Stimulated activated CD8-positive, alpha-beta memory T cell treated with anti-CD3 and anti-CD28 coated beads, Interleukin-15, amount 100 ng/mL, for 1 hour (primary cell): Measurements from ENCODE around the gene TRAPPC2L.
"Not testable (repeated sequence)": the region's sequence is repeated elsewhere in the genome, so short reads cannot be mapped to it uniquely, and the experiment has no call there.

Experiments used
- DNase-seq: peaks from one replicate; pipeline ENCODE4 v3.0.0-alpha.2; 2020; ENCODE audit warnings: low read depth

TRAPPC2L gene

DNA sequence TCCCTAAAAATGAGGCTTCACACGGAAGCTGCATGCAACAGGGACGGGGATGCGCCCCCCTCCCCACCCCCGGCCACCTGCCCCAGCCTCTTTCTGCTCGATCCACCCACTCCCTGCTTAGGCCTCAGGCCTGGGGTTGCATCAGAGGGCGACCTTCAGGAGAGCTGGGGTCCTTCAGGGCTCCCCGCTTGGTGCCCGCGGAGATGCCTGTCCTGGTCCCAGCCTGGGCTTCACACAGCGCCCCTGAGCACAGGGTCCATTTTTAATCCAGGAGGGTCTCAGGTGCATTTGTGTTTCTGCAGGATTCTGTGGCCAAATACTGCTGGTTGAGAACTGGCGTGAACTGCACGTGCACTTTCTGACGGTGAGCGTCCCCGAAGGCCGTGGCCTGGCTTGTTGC, 37.8 kb upstream of the TRAPPC2L start:
- no peak for DNase-seq

DNA sequence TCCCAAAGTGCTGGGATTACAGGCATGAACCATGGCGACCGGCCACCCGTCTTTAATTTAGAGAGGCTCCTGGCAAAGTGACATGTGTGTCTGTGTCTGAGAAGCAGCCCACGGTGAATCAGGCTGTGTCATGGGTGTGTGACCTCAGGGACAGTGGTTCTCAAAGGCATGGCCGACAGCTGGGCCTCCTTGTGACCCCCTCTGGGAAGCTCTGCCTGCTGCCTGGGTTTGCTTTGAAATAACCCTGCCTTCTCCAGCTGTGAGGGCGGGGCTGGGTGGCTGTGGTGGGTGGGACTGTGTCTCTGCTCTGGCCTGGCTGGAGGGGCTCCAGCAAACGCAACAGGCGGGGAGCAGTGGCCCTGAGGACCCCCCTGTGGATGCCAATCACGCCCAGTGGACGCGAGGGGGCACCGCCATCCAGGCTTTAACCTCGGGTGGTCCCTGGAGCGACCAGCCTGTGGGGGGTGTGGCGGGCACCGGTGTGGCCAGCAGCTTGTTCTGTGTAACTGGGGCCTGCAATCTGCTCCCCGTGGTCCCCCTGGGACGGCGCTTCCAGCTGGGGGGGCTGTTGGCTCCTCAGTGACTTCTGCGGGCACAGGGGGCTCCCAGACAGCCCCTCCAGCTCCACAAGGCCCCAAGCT, 36.4 kb upstream of the TRAPPC2L start:
- no peak for DNase-seq

- no peak for DNase-seq
These were observed 35.6 kb upstream of the TRAPPC2L start for GRCh38 chr16:88821168-88821850.

DNA sequence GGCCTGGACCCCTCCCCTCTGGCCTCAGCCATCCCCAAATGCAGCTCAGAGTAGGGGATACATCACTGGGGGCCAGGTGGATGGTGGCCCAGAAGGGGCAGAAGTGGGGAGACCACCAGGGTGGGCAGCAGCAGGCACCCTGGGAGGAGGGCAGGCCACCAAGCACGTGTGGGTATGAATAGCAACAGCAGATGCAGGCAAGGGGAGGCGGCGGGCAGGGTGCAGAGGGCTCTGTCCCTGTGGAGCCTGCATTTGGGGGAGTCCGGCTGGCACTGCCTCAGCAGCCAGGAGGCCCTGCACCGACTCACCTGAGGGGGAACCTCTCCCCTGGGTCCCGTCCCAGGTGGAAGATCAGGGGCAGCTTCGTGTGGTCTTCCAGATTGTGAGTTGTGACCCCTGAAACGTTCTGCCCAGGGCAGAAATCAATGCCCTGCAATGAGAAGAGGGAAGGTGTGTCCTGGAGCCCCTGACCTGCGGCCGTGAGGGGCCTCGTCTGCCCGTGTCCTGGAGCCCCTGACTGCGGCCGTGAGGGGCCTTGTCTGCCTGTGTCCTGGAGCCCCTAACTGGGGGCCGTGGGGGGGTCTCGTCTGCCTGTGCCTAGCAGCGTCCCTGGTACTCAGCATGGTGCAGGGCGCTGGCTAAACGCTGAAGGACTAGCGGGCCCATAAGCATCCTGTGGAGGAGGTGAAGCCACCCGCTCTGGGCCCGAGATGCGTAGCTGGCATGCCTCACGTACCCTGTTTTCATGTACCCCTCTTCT, 34.5 kb upstream of the TRAPPC2L start:
- no peak for DNase-seq

GRCh38 chr16:88823646-88824045, 33.3 kb upstream of the TRAPPC2L start:
- not testable (repeated sequence) for DNase-seq

GRCh38 chr16:88824256-88825077, 32.5 kb upstream of the TRAPPC2L start:
- no peak for DNase-seq

DNA sequence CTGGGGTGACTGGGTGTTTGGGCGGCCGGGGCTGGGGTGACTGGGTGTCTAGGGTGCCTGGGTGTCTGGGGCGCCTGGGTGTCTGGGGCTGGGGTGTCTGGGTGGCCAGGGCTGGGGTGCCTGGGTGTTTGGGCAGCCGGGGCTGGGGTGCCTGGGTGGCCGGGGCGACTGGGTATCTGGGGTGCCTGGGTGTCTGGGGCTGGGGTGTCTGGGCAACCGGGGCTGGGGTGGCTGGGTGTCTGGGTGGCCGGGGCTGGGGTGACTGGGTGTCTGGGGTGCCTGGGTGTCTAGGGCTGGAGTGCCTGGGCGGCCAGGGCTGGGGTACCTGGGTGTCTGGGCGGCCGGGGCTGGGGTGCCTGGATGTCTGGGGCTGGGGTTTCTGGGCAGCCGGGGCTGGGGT, 31.8 kb upstream of the TRAPPC2L start:
- DNase-seq: no peak

DNA sequence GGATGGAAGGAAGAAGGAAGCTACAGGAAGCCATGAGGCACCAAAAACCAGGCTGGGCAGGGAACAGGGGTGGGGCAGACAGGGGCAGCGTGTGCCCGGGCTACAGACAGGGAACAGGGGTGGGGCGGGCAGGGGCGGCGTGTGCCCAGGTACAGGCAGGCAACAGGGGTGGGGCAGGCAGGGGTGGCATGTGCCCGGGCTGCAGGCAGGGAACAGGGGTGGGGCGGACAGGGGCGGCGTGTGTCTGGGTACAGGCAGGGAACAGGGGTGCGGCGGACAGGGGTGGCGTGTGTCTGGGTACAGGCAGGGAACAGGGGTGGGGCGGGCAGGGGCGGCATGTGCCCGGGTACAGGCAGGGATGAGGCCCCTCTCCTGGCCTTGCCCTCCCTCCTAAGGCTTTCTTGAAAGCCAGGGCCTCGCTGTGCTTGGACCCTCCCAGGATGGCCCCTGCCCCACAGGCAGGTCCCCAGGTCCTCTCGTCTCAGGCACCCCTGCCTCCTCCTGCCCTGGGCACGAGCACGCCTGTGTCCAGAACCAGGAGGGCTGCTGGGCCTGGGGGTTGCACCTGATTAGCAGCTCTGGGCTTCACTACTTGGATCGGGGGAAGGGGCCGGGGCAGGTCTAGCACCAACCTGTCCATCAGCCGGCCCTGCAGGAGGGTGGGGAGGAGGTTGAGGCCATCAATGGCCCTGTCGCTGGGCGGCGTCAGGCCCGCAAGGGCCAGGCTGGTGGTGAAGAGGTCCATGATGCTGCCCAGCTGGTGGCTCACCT, 30.7 kb upstream of the TRAPPC2L start:
- no peak for DNase-seq

- DNase-seq: no peak
These were observed 29.2 kb upstream of the TRAPPC2L start for GRCh38 chr16:88827727-88828126.

DNA sequence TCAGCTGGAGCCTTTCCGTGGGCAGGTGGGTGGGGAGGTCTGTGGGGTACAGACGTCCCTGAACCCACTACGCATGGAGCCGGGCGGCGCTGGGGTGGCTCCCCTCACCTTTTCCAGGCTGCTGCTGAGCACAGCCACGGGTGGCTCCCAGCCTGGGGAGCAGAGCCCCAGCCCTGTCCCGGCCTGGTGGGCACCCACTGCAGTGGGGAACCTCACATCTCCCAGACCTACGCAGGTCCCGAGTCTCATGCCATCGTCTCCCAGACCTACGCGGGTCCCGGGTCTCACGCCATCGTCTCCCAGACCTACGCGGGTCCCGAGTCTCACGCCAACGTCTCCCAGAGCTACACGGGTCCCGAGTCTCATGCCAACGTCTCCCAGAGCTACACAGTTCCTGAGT, 28.2 kb upstream of the TRAPPC2L start:
- no peak for DNase-seq

- DNase-seq: no peak
These were observed 26.7 kb upstream of the TRAPPC2L start for GRCh38 chr16:88830258-88830657.

- DNase-seq: no peak
These were observed 26.1 kb upstream of the TRAPPC2L start for GRCh38 chr16:88830783-88831182.

GRCh38 chr16:88831838-88832237, 25.1 kb upstream of the TRAPPC2L start:
- DNase-seq: no peak

GRCh38 chr16:88833086-88833485, 23.8 kb upstream of the TRAPPC2L start:
- DNase-seq: no peak

- no peak for DNase-seq
These were observed 22.3 kb upstream of the TRAPPC2L start for GRCh38 chr16:88834670-88835069.

GRCh38 chr16:88835383-88835782, 21.5 kb upstream of the TRAPPC2L start:
- no peak for DNase-seq

- DNase-seq: no peak
These were observed 21.1 kb upstream of the TRAPPC2L start for GRCh38 chr16:88835818-88836217.

DNA sequence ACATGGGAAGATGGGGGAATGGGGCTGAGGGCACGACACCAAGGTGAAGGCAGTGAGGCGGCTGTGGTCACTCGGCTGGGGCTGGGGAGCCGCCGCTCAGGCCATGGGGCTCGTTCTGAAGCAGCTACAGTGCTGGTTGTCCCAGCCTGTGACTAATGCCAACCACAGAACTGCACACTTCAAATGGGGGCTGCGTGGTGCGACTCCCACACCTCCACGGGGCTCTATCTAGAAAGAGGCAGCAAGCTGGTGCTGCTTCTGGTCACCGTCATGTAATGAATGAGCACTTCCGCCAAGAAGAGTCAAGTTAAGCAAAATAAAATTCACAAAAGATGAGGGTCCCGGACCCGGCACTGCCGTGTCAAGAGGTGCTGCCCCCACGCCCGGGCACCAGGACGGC, 20.1 kb upstream of the TRAPPC2L start:
- DNase-seq: no peak

DNA sequence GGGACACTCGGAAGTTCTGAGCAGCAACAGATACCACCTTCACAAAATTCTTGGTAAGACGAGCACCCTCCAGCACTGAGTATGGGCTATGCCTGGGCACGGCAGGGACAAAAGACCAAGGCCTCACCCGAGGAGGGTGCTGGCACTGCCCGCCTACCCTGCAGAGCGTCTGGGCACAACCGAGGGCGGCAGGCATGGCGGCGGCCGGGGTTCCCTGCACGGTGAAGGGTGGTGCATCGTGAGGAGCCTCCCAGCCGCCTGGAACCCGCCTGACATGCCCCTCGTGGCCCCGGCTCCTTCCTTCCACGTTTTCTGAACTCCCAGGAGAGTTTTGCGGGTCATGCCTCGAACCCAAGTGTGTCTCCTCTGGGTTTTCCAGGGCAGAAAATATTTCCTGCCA, 19.1 kb upstream of the TRAPPC2L start:
- no peak for DNase-seq

GRCh38 chr16:88838566-88838965, 18.4 kb upstream of the TRAPPC2L start:
- DNase-seq: no peak

DNA sequence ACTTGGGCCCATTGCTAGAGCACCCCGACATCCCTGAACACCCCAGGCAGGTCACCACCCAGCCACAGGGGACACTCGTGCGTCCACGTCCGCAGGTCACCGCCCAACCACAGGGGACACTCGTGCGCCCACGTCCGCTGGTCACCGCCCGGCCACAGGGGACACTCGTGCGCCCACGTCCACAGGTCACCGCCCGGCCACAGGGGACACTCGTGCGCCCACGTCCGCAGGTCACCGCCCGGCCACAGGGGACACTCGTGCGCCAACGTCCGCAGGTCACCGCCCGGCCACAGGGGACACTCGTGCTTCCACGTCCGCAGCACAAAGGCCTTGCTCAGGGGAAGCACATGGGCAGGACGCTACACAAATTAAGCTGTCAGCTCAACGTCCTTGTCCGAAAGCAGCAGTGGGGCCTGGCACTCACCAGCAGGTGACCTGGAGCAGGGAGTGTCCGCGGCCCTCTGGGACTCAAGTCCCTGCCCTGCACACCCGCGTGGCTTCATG, 17.8 kb upstream of the TRAPPC2L start:
- no peak for DNase-seq
